ENCODE results near the gene MORN3. TPM values are rescaled to one million over a fixed set of nuclear protein-coding genes. Genes with fewer than 3 reads are reported as not detected.

Gene MORN3
- total RNA-seq, 4 donors from 2014 or later = 0.40 to 2.3 (median 1.1) TPM

DNA sequence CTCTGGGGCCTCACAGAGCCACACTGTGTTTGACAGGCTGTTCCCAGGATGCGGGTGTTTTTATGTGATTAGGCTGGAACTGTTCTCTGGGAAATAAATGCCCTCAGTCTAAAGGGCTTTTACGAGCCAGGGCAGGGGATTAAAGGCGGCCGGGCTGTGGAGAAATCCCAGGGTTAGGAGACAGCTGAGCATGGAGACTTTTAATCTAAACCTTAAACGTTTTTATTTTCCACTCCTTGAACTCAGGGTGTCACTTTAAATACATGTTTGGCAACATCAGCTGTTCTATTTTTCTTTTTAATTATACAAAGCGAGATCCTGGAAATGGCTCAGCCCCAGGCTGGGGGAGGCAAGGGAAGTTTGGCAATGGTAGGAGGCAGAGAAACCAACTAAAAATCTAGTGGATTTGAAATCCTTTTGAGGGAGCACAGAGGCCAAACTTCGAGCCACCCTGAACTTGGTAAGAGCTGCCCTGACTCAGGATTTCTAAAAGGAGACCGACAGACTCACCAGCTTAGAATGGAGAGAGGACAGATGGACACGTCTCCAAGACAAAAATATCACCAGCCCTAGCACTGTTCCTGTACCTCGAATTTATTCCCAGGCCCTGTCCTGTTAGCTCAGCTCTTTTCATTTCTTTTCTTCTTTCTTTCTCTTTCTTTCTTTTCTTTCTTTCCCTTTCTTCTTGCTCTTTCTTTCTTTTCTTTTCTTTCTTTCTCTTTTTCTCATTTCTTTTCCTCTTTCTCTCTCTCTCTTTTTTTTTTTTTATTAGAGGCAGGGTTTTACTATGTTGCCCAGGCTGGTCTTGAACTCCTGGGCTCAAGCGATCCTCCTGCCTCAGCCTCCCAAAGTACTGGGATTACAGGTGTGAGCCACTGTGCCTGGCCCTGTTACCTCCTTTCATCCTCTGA is 59.0 kb downstream of the MORN3 start:
- no peak overlapping the region for H3K4me3 ChIP-seq (replicated peaks in 1 of 3)
- no peaks in the 10 kb centered on the region for H3K4me1 ChIP-seq
- 53 to 56% methylated on average over 11 of the region's 11 CpGs for WGBS, 2 donors
- H3K9me3 ChIP-seq = no peaks in the 10 kb centered on the region
- no peak for TF ChIP-seq POLR2A (IDR thresholded peaks at IDR 0.05)
- TF ChIP-seq, protein P1, sequence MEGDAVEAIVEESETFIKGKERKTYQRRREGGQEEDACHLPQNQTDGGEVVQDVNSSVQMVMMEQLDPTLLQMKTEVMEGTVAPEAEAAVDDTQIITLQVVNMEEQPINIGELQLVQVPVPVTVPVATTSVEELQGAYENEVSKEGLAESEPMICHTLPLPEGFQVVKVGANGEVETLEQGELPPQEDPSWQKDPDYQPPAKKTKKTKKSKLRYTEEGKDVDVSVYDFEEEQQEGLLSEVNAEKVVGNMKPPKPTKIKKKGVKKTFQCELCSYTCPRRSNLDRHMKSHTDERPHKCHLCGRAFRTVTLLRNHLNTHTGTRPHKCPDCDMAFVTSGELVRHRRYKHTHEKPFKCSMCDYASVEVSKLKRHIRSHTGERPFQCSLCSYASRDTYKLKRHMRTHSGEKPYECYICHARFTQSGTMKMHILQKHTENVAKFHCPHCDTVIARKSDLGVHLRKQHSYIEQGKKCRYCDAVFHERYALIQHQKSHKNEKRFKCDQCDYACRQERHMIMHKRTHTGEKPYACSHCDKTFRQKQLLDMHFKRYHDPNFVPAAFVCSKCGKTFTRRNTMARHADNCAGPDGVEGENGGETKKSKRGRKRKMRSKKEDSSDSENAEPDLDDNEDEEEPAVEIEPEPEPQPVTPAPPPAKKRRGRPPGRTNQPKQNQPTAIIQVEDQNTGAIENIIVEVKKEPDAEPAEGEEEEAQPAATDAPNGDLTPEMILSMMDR (IDR thresholded peaks at IDR 0.05) = no peak
- DNase-seq = no peak
- H3K36me3 ChIP-seq = no peaks in the 10 kb centered on the region
- no peaks in the 10 kb centered on the region for H3K27me3 ChIP-seq
- no peak overlapping the region for H3K27ac ChIP-seq
- intact Hi-C loops (cut with DNase I) = no loop called here

GRCh38 chr12:121608301-121608700 is 61.2 kb downstream of the MORN3 start:
- Histone ChIP-seq H3K4me1 (no peaks in the 10 kb centered on the region), H3K36me3 (no peaks in the 10 kb centered on the region), H3K27me3 (no peaks in the 10 kb centered on the region), H3K9me3 (no peaks in the 10 kb centered on the region), H3K27ac (no peak overlapping the region), H3K4me3 (replicated peaks in 1 of 3) (no peak overlapping the region)
- intact Hi-C loops (cut with DNase I) = no loop called here
- 91 to 92% methylated on average over 6 of the region's 6 CpGs for WGBS, 2 donors
- DNase-seq = no peak
- TF ChIP-seq, protein P1 (IDR thresholded peaks at IDR 0.05) = no peak
- TF ChIP-seq POLR2A (IDR thresholded peaks at IDR 0.05) = no peak

GRCh38 chr12:121603581-121603980 is 65.9 kb downstream of the MORN3 start:
- TF ChIP-seq POLR2A (IDR thresholded peaks at IDR 0.05) = no peak
- TF ChIP-seq, protein P1 (IDR thresholded peaks at IDR 0.05) = no peak
- 86 to 94% methylated on average over 6 of the region's 6 CpGs for WGBS, 2 donors

GRCh38 chr12:121602766-121603165 is 66.7 kb downstream of the MORN3 start:
- Histone ChIP-seq H3K4me1 (peaks cover 0 to 9% of the 10 kb centered on the region in 2 donors), H3K36me3 (no peaks in the 10 kb centered on the region), H3K27me3 (no peaks in the 10 kb centered on the region), H3K4me3 (replicated peaks in 1 of 3) (no peak overlapping the region), H3K27ac (no peak overlapping the region), H3K9me3 (no peaks in the 10 kb centered on the region)
- 89 to 92% methylated on average over 6 of the region's 6 CpGs for WGBS, 2 donors
- no peak for TF ChIP-seq POLR2A (IDR thresholded peaks at IDR 0.05)
- TF ChIP-seq, protein P1 (IDR thresholded peaks at IDR 0.05) = no peak
- no peak for DNase-seq
- intact Hi-C loops (cut with DNase I) = no loop called here

More at GRCh38 chr12:121603581-121603980, 65.9 kb downstream of the MORN3 start:
- DNase-seq = no peak
- Histone ChIP-seq H3K9me3 (no peaks in the 10 kb centered on the region), H3K4me3 (replicated peaks in 1 of 3) (no peak overlapping the region), H3K27me3 (no peaks in the 10 kb centered on the region), H3K4me1 (peaks cover 0 to 4% of the 10 kb centered on the region in 2 donors), H3K36me3 (no peaks in the 10 kb centered on the region), H3K27ac (no peak overlapping the region)
- intact Hi-C loops (cut with DNase I) = no loop called here

DNA sequence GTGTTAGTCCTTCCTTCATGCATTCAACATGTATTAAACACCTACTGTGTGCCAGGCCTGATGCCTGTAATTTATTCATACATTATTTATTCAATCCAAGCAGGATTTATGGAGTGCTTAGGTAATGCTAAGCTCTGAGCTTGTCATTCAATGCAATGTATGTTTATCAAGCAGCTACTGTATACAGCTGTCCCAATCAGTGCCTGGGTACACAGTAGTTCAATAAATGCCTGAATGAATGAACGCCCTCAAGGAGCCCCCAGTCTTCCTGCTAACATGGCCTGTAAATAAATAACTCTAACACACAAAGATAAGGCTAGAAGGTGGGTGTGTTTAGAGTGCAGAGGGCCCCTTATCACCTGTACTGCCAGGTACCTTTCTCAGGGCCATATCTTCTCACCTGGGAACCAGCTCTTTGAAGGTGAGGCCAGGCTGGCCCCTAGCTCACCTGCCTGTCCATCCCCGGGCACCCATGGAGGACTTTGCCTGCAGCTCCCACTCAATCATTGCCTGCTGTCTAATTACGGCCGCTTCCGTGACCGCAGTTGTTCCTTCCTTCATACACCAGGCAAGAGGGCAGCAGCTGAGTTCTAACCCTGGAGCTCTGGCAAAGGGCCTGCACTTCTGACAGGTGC is 68.6 kb downstream of the MORN3 start:
- H3K4me3 ChIP-seq (replicated peaks in 1 of 3) = no peak overlapping the region
- no peak overlapping the region for H3K27ac ChIP-seq
- no peaks in the 10 kb centered on the region for H3K36me3 ChIP-seq
- no peak for DNase-seq
- 92 to 93% methylated on average over 6 of the region's 6 CpGs for WGBS, 2 donors
- H3K27me3 ChIP-seq = no peaks in the 10 kb centered on the region
- H3K9me3 ChIP-seq = no peaks in the 10 kb centered on the region
- peaks cover 0 to 9% of the 10 kb centered on the region in 2 donors for H3K4me1 ChIP-seq
- TF ChIP-seq, protein P1 (IDR thresholded peaks at IDR 0.05) = no peak
- TF ChIP-seq POLR2A (IDR thresholded peaks at IDR 0.05) = no peak
- intact Hi-C loops (cut with DNase I) = no loop called here
